ENCODE results near the gene FBXL17.

The FBXL17 gene

DNA sequence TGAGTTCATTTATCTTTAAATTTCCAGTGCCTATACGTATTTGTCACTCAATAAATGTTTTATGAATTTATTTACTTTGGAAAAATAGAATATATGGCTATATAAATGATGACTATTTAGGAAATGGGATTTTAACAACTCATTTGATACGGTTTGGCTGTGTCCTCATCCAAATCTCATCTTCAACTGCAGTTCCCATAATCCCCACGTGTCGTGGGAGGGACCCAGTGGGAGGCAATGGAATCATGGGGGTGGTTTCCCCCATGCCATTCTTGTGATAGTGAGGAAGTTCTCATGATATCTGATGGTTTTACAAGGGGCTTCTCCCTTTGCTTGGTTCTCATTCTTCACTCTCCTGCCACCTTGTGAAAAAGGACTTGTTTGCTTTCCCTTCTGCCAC lies 523.6 kb downstream of the FBXL17 start:
- DNase-seq (ENCODE audit: low read depth): no peak

GRCh38 chr5:107857785-107858184 lies 524.1 kb downstream of the FBXL17 start:
- no peak for DNase-seq (ENCODE audit: low read depth)

GRCh38 chr5:107855171-107855570 lies 526.7 kb downstream of the FBXL17 start:
- peak; percentile 18 for DNase-seq (ENCODE audit: low read depth)

DNA sequence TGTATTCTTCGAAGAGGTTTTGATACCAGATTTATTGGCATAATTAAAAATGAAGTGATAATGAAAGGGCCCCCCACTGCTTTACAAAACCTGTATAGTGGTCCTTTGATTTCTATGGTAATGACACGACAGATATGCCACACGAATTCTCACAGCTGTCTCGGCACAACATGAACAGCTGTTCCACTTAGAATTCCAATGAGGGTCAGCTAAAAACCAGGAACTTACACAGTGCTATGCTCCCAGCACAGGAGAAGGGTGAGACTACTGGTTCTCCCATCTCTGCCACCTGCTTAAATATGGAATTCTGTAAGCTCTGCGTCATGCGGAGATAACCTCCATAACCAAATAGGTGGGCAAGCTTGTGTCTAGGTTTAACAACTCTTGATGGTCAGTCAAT lies 528.2 kb downstream of the FBXL17 start:
- DNase-seq (ENCODE audit: low read depth): no peak

- peak; percentile 15 for DNase-seq (ENCODE audit: low read depth)
These were observed 528.9 kb downstream of the FBXL17 start for GRCh38 chr5:107853031-107853430.

DNA sequence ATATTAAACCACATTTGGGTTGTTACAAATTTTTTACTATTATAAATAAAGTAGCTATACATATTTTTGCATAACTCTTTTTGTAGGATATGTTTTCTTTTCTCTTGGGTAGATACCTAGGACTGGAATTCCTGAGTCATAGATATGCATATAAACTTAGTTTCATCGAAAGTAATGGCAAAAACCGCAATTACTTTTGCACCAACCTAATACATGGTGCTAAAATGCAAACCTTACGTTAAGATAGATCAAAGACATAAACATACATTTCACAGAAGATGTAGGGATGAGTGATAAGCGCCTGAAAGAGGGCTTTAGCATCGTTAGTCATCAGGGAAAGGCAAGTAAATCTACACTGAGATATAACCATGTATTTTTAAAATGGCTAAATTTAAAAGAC lies 532.8 kb downstream of the FBXL17 start:
- DNase-seq (ENCODE audit: low read depth): no peak

DNA sequence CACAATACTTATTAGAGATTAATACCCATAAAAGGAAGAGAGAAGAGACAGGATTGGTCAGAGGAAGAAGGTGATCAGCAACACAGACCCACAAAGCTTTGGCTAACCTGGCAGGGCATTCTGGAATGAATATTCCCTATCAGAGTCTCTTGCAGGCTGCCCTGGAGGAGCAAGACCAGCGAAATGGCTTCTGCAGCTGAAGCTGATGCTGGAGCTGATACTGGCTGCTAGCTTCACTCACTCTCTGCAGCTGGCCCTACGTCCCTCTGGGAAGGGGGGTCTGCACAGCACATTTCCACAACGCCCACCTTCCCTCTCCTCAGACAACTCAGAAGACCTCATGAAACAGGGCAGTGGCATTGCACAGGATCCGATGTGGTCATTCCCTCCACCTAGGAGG lies 541.3 kb downstream of the FBXL17 start:
- DNase-seq (ENCODE audit: low read depth): no peak

GRCh38 chr5:107840161-107840560 lies 541.7 kb downstream of the FBXL17 start:
- DNase-seq (ENCODE audit: low read depth): no peak

- DNase-seq (ENCODE audit: low read depth): no peak
These were observed 546.8 kb downstream of the FBXL17 start for GRCh38 chr5:107835096-107835495.

DNA sequence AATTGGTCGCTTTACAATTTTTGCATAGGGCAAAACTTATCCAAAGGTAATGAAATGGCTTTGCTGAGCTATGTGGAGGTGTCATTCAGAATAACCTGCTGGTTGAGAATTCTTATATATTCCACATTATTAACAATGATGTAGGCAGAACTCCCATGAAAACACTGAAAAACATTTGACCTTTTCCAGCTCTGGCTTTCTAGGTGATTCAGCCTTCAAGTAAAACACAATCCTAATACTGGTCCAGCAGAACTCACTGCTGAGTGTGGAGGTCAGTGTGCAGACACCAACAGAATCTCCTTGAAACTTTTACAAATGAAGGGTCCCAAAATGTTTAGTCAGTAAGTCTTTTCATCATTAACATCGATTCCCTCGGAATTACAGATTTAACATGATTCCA lies 549.2 kb downstream of the FBXL17 start:
- peak; percentile 11 for DNase-seq (ENCODE audit: low read depth)

DNA sequence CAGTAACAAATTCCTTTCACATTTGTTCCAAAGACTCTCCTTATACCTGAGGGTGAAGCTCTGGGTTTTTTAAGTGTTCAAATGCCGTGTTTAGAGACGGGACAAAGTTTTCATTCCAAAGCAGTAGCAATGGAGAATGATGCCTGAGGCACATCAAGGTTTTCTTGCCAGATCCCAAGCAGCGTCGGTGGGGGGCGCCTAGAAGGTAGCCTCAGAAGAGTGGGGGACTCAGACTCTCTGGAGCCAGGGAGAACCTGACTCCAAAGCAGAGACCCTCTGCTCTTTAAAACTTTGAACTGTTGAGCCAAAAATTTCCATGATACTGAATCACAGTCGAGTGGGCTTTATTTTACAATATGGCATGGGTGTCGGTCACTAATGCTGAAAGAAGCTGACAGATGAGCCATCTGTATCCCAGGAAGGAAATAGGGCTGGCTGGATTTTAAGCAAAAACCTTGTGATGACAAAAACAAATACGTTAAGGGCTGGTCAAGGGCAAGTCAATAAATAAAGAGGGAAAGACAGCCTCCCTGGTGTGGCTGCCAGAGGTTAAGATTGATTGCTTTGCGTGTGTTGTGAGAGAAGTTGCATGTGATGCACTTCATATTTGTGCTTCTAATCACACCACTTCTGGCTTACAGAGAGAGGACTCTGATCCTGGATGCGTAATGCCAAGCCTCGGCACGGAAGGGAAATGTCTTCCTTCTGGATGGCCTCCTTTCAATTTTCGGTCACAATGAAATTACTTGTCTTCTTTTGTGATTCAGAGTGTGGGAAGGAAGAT lies 550.1 kb downstream of the FBXL17 start:
- DNase-seq (ENCODE audit: low read depth): peak; percentile 92

GRCh38 chr5:107830750-107831149 lies 551.1 kb downstream of the FBXL17 start:
- no peak for DNase-seq (ENCODE audit: low read depth)

DNA sequence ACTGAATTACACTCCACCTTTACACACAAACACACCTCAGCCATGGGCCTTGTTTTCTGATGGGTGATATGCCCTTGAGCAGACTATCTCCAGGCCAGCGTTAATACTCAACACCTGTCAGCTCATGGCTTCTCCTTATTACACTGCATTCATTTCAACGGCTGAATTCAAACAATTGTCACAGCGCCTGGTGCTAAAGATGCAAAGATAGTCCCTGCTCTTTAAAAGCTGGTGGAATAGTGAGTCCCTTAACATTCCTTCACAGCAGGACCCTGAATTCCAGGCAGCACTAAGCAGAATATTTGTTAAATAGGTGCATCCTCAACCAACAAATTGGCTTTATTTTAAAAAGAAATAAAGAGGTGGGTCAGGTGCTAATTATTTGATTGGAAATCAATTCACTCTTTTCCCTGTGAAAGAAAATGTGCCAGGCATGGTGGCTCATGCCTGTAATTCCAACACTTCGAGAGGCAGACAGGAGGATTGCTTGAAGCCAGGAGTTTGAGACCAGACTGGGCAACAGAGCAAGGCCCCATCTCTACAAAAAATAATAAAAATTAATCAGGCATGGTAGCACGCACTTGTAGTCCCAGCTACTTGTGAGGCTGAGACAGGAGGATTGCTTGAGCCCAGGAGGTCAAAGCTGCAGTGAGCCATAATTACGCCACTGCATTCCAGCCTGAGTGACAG lies 555.4 kb downstream of the FBXL17 start:
- no peak for DNase-seq (ENCODE audit: low read depth)

- DNase-seq (ENCODE audit: low read depth): no peak
These were observed 557.1 kb downstream of the FBXL17 start for GRCh38 chr5:107824821-107825220.

GRCh38 chr5:107821288-107821687 lies 560.6 kb downstream of the FBXL17 start:
- DNase-seq (ENCODE audit: low read depth): no peak

DNA sequence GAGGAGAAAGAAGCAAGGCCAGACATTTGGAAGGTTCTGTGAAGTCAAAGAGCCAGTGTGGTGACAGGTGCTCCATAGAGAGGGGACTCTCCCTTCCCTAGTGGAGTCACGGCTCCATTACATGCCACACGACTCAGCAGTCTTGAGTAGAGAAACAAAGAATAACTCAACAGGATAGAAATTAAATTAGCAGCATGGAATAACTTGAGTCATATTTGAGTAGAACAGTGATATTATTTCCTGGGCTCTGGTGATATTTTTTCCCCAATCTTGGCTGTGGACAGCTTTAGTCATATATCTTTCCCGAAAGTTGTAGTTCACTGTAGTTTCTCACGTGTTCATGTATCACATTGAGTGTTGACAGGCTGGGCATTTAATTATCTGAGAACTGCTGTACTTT lies 561.5 kb downstream of the FBXL17 start:
- peak; percentile 35 for DNase-seq (ENCODE audit: low read depth)

- DNase-seq (ENCODE audit: low read depth): no peak
These were observed 563.9 kb downstream of the FBXL17 start for GRCh38 chr5:107817951-107818350.

DNA sequence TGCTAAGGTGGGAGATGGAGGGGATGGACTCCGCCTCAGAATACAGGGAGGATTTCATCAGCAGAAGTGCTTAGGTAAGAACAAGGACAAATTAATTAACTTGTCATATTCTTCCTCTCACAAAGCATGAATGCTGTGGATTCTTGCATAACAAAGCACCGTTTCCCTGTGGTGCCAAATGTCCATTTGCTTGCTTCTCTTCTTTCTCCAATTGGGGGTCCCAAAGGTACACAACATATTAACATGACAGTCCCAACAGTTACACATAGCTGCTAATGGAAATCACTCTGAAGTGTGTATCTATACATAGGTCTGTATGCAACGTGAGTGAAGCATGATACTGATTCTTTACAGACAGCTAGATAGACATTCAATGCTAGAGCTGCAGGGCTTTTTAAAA lies 564.5 kb downstream of the FBXL17 start:
- no peak for DNase-seq (ENCODE audit: low read depth)

DNA sequence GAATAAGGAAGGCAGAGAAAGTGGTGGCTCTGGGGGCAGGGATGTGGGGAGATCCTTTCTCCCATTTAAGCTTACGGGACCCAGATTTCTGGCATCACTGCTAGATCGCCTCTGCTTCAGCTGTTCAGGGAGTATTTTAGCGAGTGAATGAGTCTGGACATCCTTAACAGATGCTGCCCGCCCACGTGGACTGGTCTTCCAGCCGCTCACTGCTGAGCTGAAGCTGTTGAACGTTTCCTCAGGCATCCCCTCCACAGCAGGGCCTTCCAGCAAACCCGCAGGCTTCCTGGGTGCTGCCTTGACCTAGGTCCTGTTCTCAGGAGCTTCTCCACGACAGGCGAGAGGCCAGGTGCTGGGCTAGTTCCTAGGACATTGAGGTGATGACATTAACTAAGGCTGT lies 566.8 kb downstream of the FBXL17 start:
- no peak for DNase-seq (ENCODE audit: low read depth)

DNA sequence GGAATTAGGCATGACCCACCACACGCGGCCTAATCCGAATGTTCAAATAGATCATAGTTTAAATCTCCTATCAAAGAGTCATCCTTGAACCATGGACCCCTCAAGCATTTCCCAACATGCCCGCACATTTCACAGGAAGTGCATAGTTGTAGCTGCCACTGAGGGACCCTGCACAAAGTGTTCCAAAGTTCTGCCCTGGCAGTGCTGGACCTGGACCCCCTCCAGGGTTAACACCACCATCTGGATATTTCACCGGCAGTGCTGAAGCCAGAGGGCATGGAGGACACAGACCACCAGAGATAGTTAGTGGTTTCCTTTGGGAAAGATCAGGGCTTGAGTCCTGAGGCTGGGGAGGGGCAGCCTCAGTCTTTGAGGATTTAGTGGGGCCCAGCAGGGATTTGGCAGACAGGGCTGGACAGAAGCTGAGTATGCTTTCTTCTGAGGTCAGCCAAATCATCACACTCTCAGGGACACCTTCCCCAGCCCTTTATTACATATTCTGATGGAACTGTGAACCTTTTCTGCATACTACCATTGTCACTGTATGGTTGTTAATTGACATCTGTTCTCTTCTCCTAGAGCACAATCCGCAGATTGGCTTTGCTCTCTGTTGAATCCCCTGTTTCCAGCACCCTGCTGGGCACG lies 567.6 kb downstream of the FBXL17 start:
- no peak for DNase-seq (ENCODE audit: low read depth)

GRCh38 chr5:107813559-107813958 lies 568.3 kb downstream of the FBXL17 start:
- no peak for DNase-seq (ENCODE audit: low read depth)

- peak; percentile 92 for DNase-seq (ENCODE audit: low read depth)
These were observed 569.2 kb downstream of the FBXL17 start for GRCh38 chr5:107812570-107813141.

Measured in EH (cell line).